ENCODE results near the gene NUBPL. TPM values are rescaled to one million over a fixed set of nuclear protein-coding genes. Genes with fewer than 3 reads are reported as not detected.

Gene NUBPL
- polyA plus RNA-seq, 4 donors, result 1.1 to 12.2 (median 4.6) TPM

DNA sequence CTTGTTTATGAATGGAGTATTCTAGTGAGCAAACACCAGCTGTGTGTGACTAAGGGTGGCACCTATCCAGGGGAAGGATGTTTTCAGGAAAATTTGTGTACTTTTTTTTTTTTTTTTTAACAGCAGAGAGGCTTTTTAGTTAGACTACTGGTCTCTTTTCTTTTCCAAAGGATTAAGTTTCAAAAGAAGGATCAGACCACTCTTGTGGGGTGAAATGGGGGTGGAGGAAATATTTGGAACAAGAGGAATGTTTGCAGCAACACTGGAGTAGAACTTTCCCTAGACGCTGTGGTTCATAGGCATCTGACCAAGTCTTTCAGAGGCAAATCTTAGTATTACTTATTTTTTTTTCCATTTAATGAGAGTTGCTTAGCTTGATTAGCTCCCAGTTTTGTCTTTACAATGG is 21.1 kb downstream of the NUBPL start:
- Histone ChIP-seq H3K4me3 (ENCODE audit: low read depth in 1 of 3, low read length in 3 of 3) (no peak overlapping the region), H3K4me1 (ENCODE audit: control insufficient read depth in 3 of 3, insufficient read depth in 2 of 3, low read depth in 1 of 3, low read length in 2 of 3) (peaks cover 0 to 4% (median 0%) of the 10 kb centered on the region in 3 donors), H3K27me3 (ENCODE audit: control insufficient read depth in 3 of 3, insufficient read depth in 3 of 3, low read length in 3 of 3) (no peaks in the 10 kb centered on the region), H3K36me3 (ENCODE audit: control insufficient read depth in 3 of 3, insufficient read depth in 2 of 3, low read depth in 1 of 3, low read length in 3 of 3) (peaks cover 0 to 4% (median 0%) of the 10 kb centered on the region in 3 donors), H3K9me3 (ENCODE audit: control insufficient read depth in 2 of 2, insufficient read depth in 1 of 2, low read depth in 1 of 2, low read length in 1 of 2) (no peaks in the 10 kb centered on the region), H3K27ac (ENCODE audit: low read depth in 1 of 3, low read length in 2 of 3) (no peak overlapping the region)
- DNase-seq (no peak), FAIRE-seq (no peak)
- whole genome bisulfite sequencing, 3 donors, result 67 to 100% (median 89%) methylated on average over 1 of the region's 1 CpG

DNA sequence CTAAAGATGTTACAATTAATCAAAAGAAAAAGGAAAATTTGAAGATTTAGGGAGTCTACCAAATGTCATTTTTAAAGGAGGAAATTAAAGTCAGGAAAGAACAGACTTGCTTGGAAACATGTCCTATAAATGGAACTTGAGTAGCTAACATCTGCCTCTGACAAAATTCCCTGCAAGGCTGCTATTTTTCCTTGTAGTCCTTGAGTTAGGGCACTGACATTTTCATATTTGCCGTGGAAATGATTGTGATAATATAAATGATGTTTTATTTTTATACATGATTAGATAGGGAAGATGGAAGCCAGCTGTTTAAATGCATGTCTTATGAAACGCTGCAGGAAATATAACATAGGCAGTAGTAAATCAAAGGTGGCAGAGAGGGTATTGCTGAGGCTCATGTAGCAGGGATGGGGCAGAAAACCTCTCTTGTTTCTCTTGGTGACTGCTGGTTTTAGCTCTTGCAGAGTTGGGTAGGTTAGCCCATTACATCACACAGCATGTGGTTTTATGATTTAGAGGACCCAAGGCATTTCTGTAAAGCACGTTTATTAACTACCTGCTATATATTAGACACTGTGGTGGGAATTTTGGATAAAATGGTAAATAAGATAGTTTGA is 21.7 kb downstream of the NUBPL start:
- Histone ChIP-seq H3K27ac (ENCODE audit: low read depth in 1 of 3, low read length in 2 of 3) (no peak overlapping the region), H3K36me3 (ENCODE audit: control insufficient read depth in 3 of 3, insufficient read depth in 2 of 3, low read depth in 1 of 3, low read length in 3 of 3) (no peaks in the 10 kb centered on the region), H3K27me3 (ENCODE audit: control insufficient read depth in 3 of 3, insufficient read depth in 3 of 3, low read length in 3 of 3) (no peaks in the 10 kb centered on the region), H3K4me3 (ENCODE audit: low read depth in 1 of 3, low read length in 3 of 3) (peak overlapping the region in 1 of 3 donors; percentile 13), H3K4me1 (ENCODE audit: control insufficient read depth in 3 of 3, insufficient read depth in 2 of 3, low read depth in 1 of 3, low read length in 2 of 3) (peaks cover 0 to 4% (median 0%) of the 10 kb centered on the region in 3 donors), H3K9me3 (ENCODE audit: control insufficient read depth in 2 of 2, insufficient read depth in 1 of 2, low read depth in 1 of 2, low read length in 1 of 2) (no peaks in the 10 kb centered on the region)
- FAIRE-seq, result no peak
- WGBS, 3 donors, result 55 to 83% (median 61%) methylated on average over 3 of the region's 3 CpGs
- no peak for DNase-seq

DNA sequence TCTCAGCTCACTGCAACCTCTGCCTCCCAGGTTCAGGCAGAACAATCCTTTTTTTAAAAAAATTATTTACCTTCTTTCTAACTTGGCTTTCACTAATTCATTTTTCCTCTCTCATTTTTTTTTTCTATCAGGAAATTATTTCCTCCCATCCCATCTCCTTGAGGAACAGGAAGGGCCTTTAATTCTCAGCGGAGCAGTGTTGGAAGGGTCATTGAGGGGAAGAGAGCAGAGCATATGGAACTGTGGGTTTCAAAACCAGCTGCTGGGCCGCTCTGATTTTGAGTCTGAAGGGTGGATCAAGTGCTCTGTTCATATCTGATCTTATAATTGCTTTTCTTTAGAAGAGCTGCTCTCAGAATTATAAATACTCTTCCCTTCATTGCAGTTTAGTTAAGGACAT is 29.0 kb downstream of the NUBPL start:
- Histone ChIP-seq H3K4me3 (ENCODE audit: low read depth in 1 of 3, low read length in 3 of 3) (no peak overlapping the region), H3K9me3 (ENCODE audit: control insufficient read depth in 2 of 2, insufficient read depth in 1 of 2, low read depth in 1 of 2, low read length in 1 of 2) (no peaks in the 10 kb centered on the region), H3K27ac (ENCODE audit: low read depth in 1 of 3, low read length in 2 of 3) (no peak overlapping the region), H3K36me3 (ENCODE audit: control insufficient read depth in 3 of 3, insufficient read depth in 2 of 3, low read depth in 1 of 3, low read length in 3 of 3) (no peaks in the 10 kb centered on the region), H3K4me1 (ENCODE audit: control insufficient read depth in 3 of 3, insufficient read depth in 2 of 3, low read depth in 1 of 3, low read length in 2 of 3) (no peaks in the 10 kb centered on the region), H3K27me3 (ENCODE audit: control insufficient read depth in 3 of 3, insufficient read depth in 3 of 3, low read length in 3 of 3) (no peaks in the 10 kb centered on the region)
- 72 to 92% (median 74%) methylated on average over 2 of the region's 2 CpGs for WGBS, 3 donors
- DNase-seq (no peak), FAIRE-seq (no peak)

DNA sequence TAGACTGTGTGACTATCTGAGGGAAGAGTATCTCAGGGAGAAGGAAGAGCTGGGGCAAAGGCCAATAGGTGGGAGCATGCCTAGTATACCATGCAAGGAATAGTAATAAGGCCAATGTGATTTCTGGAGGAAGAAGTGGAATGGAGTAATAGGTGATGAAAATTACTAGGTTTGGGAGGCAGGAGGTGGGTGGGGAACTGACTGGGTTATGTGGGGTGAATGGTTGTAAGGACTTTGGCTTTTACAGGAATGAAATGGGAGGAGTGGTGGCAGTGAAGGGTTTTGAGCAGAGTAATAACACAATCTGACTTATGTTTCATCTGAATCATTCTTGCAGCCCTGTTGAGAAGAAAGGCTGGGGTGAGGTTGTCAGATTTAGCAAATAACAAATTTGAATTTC is 30.9 kb downstream of the NUBPL start:
- Histone ChIP-seq H3K9me3 (ENCODE audit: control insufficient read depth in 2 of 2, insufficient read depth in 1 of 2, low read depth in 1 of 2, low read length in 1 of 2) (no peaks in the 10 kb centered on the region), H3K4me3 (ENCODE audit: low read depth in 1 of 3, low read length in 3 of 3) (no peak overlapping the region), H3K27me3 (ENCODE audit: control insufficient read depth in 3 of 3, insufficient read depth in 3 of 3, low read length in 3 of 3) (no peaks in the 10 kb centered on the region), H3K4me1 (ENCODE audit: control insufficient read depth in 3 of 3, insufficient read depth in 2 of 3, low read depth in 1 of 3, low read length in 2 of 3) (no peaks in the 10 kb centered on the region), H3K36me3 (ENCODE audit: control insufficient read depth in 3 of 3, insufficient read depth in 2 of 3, low read depth in 1 of 3, low read length in 3 of 3) (no peaks in the 10 kb centered on the region), H3K27ac (ENCODE audit: low read depth in 1 of 3, low read length in 2 of 3) (no peak overlapping the region)
- peak in 1 of 2 donors; percentile 1 for DNase-seq
- FAIRE-seq, result no peak

DNA sequence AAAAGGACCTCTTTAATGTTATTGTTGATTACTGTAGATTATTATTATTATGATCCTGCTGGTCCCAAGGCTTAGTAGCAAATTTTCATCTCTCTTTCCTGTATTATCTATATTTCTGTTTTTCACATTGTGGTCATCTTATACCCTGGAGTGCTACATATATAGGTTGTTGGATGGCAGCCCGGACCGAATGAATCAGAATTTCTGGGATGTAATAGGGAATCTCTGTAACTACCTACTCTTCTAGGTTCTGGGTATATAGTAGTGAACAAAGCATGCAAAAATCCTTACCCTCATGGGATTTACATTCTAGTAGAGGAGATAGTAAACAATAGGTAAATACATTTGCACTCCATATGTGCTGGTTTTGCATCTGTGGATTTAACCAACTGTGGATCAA is 31.4 kb downstream of the NUBPL start:
- no peak for FAIRE-seq
- no peak overlapping the region for H3K4me3 ChIP-seq (ENCODE audit: low read depth in 1 of 3, low read length in 3 of 3)
- no peaks in the 10 kb centered on the region for H3K9me3 ChIP-seq (ENCODE audit: control insufficient read depth in 2 of 2, insufficient read depth in 1 of 2, low read depth in 1 of 2, low read length in 1 of 2)
- H3K27ac ChIP-seq (ENCODE audit: low read depth in 1 of 3, low read length in 2 of 3), result no peak overlapping the region
- WGBS, 3 donors, result 96 to 99% (median 97%) methylated on average over 2 of the region's 2 CpGs
- H3K4me1 ChIP-seq (ENCODE audit: control insufficient read depth in 3 of 3, insufficient read depth in 2 of 3, low read depth in 1 of 3, low read length in 2 of 3), result no peaks in the 10 kb centered on the region
- no peaks in the 10 kb centered on the region for H3K36me3 ChIP-seq (ENCODE audit: control insufficient read depth in 3 of 3, insufficient read depth in 2 of 3, low read depth in 1 of 3, low read length in 3 of 3)
- H3K27me3 ChIP-seq (ENCODE audit: control insufficient read depth in 3 of 3, insufficient read depth in 3 of 3, low read length in 3 of 3), result no peaks in the 10 kb centered on the region
- no peak for DNase-seq

DNA sequence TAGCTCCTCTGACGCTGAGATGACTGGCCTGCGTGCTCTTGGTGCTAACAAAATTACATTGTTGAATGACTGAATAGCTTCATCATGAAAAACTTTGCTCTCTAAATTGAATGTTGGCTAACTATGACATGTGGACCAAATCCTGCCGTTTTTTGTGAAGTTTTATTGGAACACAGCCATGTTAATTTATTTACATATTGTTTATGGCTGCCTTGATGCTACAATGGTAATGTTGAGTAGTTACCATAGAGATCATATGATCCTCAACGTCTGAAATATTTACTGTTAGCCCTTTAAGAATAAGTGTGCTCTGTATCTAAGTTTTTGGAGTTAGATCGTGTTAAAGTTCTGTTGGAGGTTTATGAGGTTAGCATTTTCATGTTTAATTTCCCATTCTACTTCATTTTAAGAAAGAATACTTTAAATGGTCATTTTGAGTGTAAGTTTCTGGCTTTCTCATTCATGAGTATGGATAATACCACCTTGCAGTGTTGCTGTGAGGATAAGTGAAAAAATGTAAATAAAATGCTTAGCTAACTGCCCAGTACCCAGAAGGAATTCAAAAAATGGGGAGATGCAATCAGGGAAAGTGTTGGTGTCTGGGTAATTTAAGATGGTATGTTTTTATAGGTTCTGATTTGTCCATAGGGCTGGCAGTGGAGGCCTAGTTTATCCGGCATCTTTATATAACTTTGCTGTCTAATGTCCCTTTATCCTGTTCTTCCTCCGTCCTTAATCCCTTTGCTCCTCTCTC is 35.3 kb downstream of the NUBPL start:
- DNase-seq (no peak), FAIRE-seq (no peak)

DNA sequence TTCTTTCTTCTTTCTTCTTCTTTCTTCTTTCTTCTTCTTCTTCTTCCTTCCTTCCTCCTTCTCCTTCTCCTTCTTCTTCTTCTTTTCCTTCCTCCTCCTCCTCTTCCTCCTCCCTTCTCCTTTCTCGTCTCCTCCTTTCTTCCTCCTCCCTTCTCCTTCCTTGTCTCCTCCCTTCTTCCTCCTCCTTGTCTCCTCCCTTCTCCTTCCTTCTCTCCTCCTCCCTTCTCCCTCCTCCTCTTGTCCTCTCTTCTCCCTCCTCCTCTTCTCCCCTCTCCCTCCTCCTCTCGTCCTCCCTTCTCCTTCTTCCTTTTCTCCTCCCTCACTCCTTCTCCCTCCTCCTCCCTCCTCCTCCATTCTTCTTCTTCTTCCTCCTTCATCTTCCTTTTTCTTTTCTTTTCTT is 44.5 kb downstream of the NUBPL start:
- FAIRE-seq (no peak), DNase-seq (no peak)
- Histone ChIP-seq H3K4me3 (ENCODE audit: low read depth in 1 of 3, low read length in 3 of 3) (no peak overlapping the region), H3K4me1 (ENCODE audit: control insufficient read depth in 3 of 3, insufficient read depth in 2 of 3, low read depth in 1 of 3, low read length in 2 of 3) (no peaks in the 10 kb centered on the region), H3K9me3 (ENCODE audit: control insufficient read depth in 2 of 2, insufficient read depth in 1 of 2, low read depth in 1 of 2, low read length in 1 of 2) (peaks cover 0 to 10% of the 10 kb centered on the region in 2 donors), H3K36me3 (ENCODE audit: control insufficient read depth in 3 of 3, insufficient read depth in 2 of 3, low read depth in 1 of 3, low read length in 3 of 3) (peaks cover 0 to 5% (median 0%) of the 10 kb centered on the region in 3 donors), H3K27me3 (ENCODE audit: control insufficient read depth in 3 of 3, insufficient read depth in 3 of 3, low read length in 3 of 3) (no peaks in the 10 kb centered on the region), H3K27ac (ENCODE audit: low read depth in 1 of 3, low read length in 2 of 3) (no peak overlapping the region)
- WGBS, 3 donors, result 88 to 91% (median 90%) methylated on average over 2 of the region's 2 CpGs

More for the DNA sequence above, 35.3 kb downstream of the NUBPL start:
- H3K4me1 ChIP-seq (ENCODE audit: control insufficient read depth in 3 of 3, insufficient read depth in 2 of 3, low read depth in 1 of 3, low read length in 2 of 3), result no peaks in the 10 kb centered on the region
- 76 to 90% (median 85%) methylated on average over 7 of the region's 7 CpGs for WGBS, 3 donors
- no peaks in the 10 kb centered on the region for H3K27me3 ChIP-seq (ENCODE audit: control insufficient read depth in 3 of 3, insufficient read depth in 3 of 3, low read length in 3 of 3)
- H3K9me3 ChIP-seq (ENCODE audit: control insufficient read depth in 2 of 2, insufficient read depth in 1 of 2, low read depth in 1 of 2, low read length in 1 of 2), result no peaks in the 10 kb centered on the region
- no peak overlapping the region for H3K4me3 ChIP-seq (ENCODE audit: low read depth in 1 of 3, low read length in 3 of 3)
- H3K27ac ChIP-seq (ENCODE audit: low read depth in 1 of 3, low read length in 2 of 3), result no peak overlapping the region
- H3K36me3 ChIP-seq (ENCODE audit: control insufficient read depth in 3 of 3, insufficient read depth in 2 of 3, low read depth in 1 of 3, low read length in 3 of 3), result peaks cover 0 to 4% (median 2%) of the 10 kb centered on the region in 3 donors

DNA sequence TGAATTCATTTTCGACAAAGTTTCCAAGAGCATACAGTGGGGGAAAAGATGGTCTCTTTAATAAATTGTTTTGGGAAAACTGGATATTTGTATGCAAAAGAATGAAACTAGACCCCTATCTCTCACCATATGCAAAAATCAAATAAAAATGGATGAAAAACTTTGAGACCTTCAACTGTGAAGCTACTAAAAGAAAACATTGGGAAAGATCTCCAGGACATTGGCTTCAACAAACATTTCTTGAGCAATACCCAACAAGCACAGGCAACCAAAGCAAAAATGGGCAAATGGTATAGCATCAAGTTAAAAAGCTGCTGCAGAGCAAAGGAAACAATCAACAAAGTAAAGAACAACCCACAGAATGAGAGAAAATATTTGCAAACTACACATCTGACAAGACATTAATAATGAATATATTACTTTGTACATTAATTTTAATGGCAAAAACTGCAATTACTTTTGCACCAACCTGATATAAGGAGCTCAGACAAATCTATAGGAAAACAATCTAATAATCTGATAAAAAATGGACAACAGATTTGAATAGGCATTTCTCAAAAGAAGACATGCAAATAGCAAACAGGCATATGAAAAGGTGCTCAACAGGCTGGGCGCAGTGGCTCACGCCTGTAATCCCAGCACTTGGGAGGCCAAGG is 50.7 kb downstream of the NUBPL start:
- Histone ChIP-seq H3K27me3 (ENCODE audit: control insufficient read depth in 3 of 3, insufficient read depth in 3 of 3, low read length in 3 of 3) (no peaks in the 10 kb centered on the region), H3K27ac (ENCODE audit: low read depth in 1 of 3, low read length in 2 of 3) (no peak overlapping the region), H3K4me3 (ENCODE audit: low read depth in 1 of 3, low read length in 3 of 3) (no peak overlapping the region), H3K9me3 (ENCODE audit: control insufficient read depth in 2 of 2, insufficient read depth in 1 of 2, low read depth in 1 of 2, low read length in 1 of 2) (peaks cover 0 to 6% of the 10 kb centered on the region in 2 donors), H3K4me1 (ENCODE audit: control insufficient read depth in 3 of 3, insufficient read depth in 2 of 3, low read depth in 1 of 3, low read length in 2 of 3) (no peaks in the 10 kb centered on the region), H3K36me3 (ENCODE audit: control insufficient read depth in 3 of 3, insufficient read depth in 2 of 3, low read depth in 1 of 3, low read length in 3 of 3) (peaks cover 0 to 2% (median 0%) of the 10 kb centered on the region in 3 donors)
- DNase-seq (no peak), FAIRE-seq (no peak)
- 95 to 97% (median 96%) methylated on average over 3 of the region's 3 CpGs for WGBS, 3 donors

All from small intestine (tissue), 7 donors.